CD4-positive, alpha-beta memory T cell (primary cell): ENCODE data around the gene SETD3. TPM values are rescaled to one million over a fixed set of nuclear protein-coding genes. Genes with fewer than 3 reads are reported as not detected.

Experiments used
- CTCF ChIA-PET: fragments of 350-600 bp; sonication (Branson Sonifier 250); formaldehyde crosslinking; loops from one replicate; lab custom pipeline; 2021; ENCODE audit warnings: inconsistent platforms; ENCODE audit not compliant: partially characterized antibody; lab: Charles Lee
- POLR2A ChIA-PET: fragments of 350-600 bp; sonication (Branson Sonifier 250); formaldehyde crosslinking; loops from one replicate; lab custom pipeline; 2021; ENCODE audit not compliant: partially characterized antibody; lab: Charles Lee
- DNase-seq, 5 donors: peaks; one replicate each; pipeline versions ENCODE4 v3.0.0 to v3.0.0-alpha.2; 2020 to 2022; ENCODE audit warnings: mixed read lengths in 1 of 5
- H3K27ac ChIP-seq: one replicate; pipeline ENCODE4 v1.7.0; 2013; ENCODE audit warnings: low read depth, low read length
- H3K27me3 ChIP-seq: 2 replicates; pipeline ENCODE4 v1.7.0; 2013; ENCODE audit warnings: mild to moderate bottlenecking, low read length, moderate library complexity; ENCODE audit not compliant: insufficient read depth
- H3K36me3 ChIP-seq: 2 replicates; pipeline ENCODE4 v1.7.0; 2013; ENCODE audit warnings: mild to moderate bottlenecking, low read length, moderate library complexity; ENCODE audit not compliant: insufficient read depth
- H3K4me1 ChIP-seq: 2 replicates; pipeline ENCODE4 v1.7.0; 2013; ENCODE audit warnings: mild to moderate bottlenecking, low read length, moderate library complexity; ENCODE audit not compliant: insufficient read depth
- H3K4me3 ChIP-seq, 2 donors: one replicate each; pipeline ENCODE4 v1.7.0; 2013; ENCODE audit warnings: low read length in 2 of 2, mild to moderate bottlenecking in 1 of 2
- H3K9me3 ChIP-seq, 2 donors: one replicate each; pipeline ENCODE4 v1.7.0; 2013; ENCODE audit warnings: low read length in 2 of 2, control low read depth in 1 of 2; ENCODE audit not compliant: control insufficient read depth in 1 of 2
- H3K27ac Mint-ChIP-seq, 7 donors: one replicate each; pipeline ENCODE4 v1.8.0; 2020 to 2021; ENCODE audit warnings: mixed read lengths in 7 of 7, mild to moderate bottlenecking in 6 of 7, inconsistent platforms in 3 of 7, moderate library complexity in 3 of 7
- H3K27me3 Mint-ChIP-seq, 2 donors: one replicate each; pipeline ENCODE4 v1.8.0; 2020 to 2021; ENCODE audit warnings: mixed read lengths in 2 of 2
- H3K36me3 Mint-ChIP-seq, 2 donors: one replicate each; pipeline ENCODE4 v1.8.0; 2020 to 2021; ENCODE audit warnings: mixed read lengths in 2 of 2, inconsistent platforms in 1 of 2, mild to moderate bottlenecking in 1 of 2
- H3K4me1 Mint-ChIP-seq, 4 donors: one replicate each; pipeline ENCODE4 v1.8.0; 2020 to 2021; ENCODE audit warnings: mixed read lengths in 4 of 4, mild to moderate bottlenecking in 1 of 4
- H3K4me3 Mint-ChIP-seq, 8 donors: one replicate each; pipeline ENCODE4 v1.8.0; 2020 to 2021; ENCODE audit warnings: mixed read lengths in 8 of 8, mild to moderate bottlenecking in 7 of 8, moderate library complexity in 6 of 8, inconsistent platforms in 3 of 8
- H3K9me3 Mint-ChIP-seq, 8 donors: one replicate each; pipeline ENCODE4 v1.8.0; 2020 to 2021; ENCODE audit warnings: mixed read lengths in 8 of 8, mild to moderate bottlenecking in 5 of 8, inconsistent platforms in 3 of 8, moderate library complexity in 1 of 8
- intact Hi-C: fragments of 100-400 bp; cut with micrococcal nuclease; formaldehyde crosslinking; loops from one replicate; pipeline ENCODE4 v1.15.1; 2023
- polyA plus RNA-seq, 2 donors: library from polyadenylated mRNA; unstranded; fragments of 300-500 nt; fragmentation: Illumina TruSeq; gene quantifications; one replicate each; pipeline ENCODE4 v1.2.3, GENCODE V29; 2021
- total RNA-seq, 2 experiments: library from RNA; stranded (reverse); gene quantifications; one replicate each; pipeline ENCODE4 v1.2.3, GENCODE V29; 2021

Gene SETD3
- total and polyA plus RNA-seq, 4 experiments from 2014 or later, result 37.4 to 66.9 (median 55.8) TPM

- POLR2A ChIA-PET, result no interaction called here
- H3K27me3 Mint-ChIP-seq, result no peaks in the 10 kb centered on the region
These were observed 84.6 kb downstream of the SETD3 start for GRCh38 chr14:99395909-99396530.

GRCh38 chr14:99394602-99395156, 86.0 kb downstream of the SETD3 start:
- H3K27ac Mint-ChIP-seq, result no peak overlapping the region
- peaks cover 9 to 38% of the 10 kb centered on the region in 2 donors for H3K36me3 Mint-ChIP-seq
- POLR2A ChIA-PET, result no interaction called here

More at GRCh38 chr14:99395909-99396530, 84.6 kb downstream of the SETD3 start:
- Histone ChIP-seq H3K4me3 (no peak overlapping the region), H3K9me3 (no peaks in the 10 kb centered on the region), H3K4me1 (peaks cover 5% of the 10 kb centered on the region), H3K36me3 (peaks cover 25% of the 10 kb centered on the region), H3K27me3 (no peaks in the 10 kb centered on the region), H3K27ac (no peak overlapping the region)
- peak overlapping the region in 4 of 7 donors; percentile 42 to 72 (median 56) for H3K27ac Mint-ChIP-seq
- peak; percentile 30 to 69 (median 38) for DNase-seq
- H3K4me1 Mint-ChIP-seq, result peaks cover 7 to 23% (median 11%) of the 10 kb centered on the region in 4 donors
- H3K9me3 Mint-ChIP-seq, result peaks cover 0 to 1% (median 0%) of the 10 kb centered on the region in 8 donors
- intact Hi-C loops, result no loop called here
- H3K4me3 Mint-ChIP-seq, result peak overlapping the region in 2 of 8 donors; percentile 17 to 29
- H3K36me3 Mint-ChIP-seq, result peaks cover 17 to 48% of the 10 kb centered on the region in 2 donors
- CTCF ChIA-PET, result interaction anchor here (0.7 to 10.8 kb wide), 3 partner anchors 8 to 318 kb away, joined by 3 to 182 read pairs (median 6); no protein-coding TSS in a partner anchor

GRCh38 chr14:99393059-99393655, 87.5 kb downstream of the SETD3 start:
- H3K9me3 Mint-ChIP-seq, result peaks cover 0 to 1% (median 0%) of the 10 kb centered on the region in 8 donors
- H3K4me3 Mint-ChIP-seq, result no peak overlapping the region
- intact Hi-C loops, result no loop called here
- DNase-seq, result peak in 2 of 5 donors; percentile 19 to 22
- Histone ChIP-seq H3K27me3 (no peaks in the 10 kb centered on the region), H3K9me3 (no peaks in the 10 kb centered on the region), H3K4me3 (no peak overlapping the region), H3K4me1 (peaks cover 5% of the 10 kb centered on the region), H3K27ac (no peak overlapping the region), H3K36me3 (peaks cover 5% of the 10 kb centered on the region)
- H3K36me3 Mint-ChIP-seq, result peaks cover 0 to 27% of the 10 kb centered on the region in 2 donors
- CTCF ChIA-PET, result interaction anchor here (0.7 to 10.8 kb wide), 13 partner anchors 9 to 58 kb away, joined by 3 to 182 read pairs (median 4); no protein-coding TSS in a partner anchor
- no peaks in the 10 kb centered on the region for H3K27me3 Mint-ChIP-seq
- H3K4me1 Mint-ChIP-seq, result peaks cover 7 to 26% (median 15%) of the 10 kb centered on the region in 4 donors
- POLR2A ChIA-PET, result no interaction called here
- peak overlapping the region in 3 of 7 donors; percentile 22 to 30 (median 29) for H3K27ac Mint-ChIP-seq

More at GRCh38 chr14:99394602-99395156, 86.0 kb downstream of the SETD3 start:
- peaks cover 16% of the 10 kb centered on the region for H3K36me3 ChIP-seq
- no peaks in the 10 kb centered on the region for H3K27me3 ChIP-seq
- intact Hi-C loops, result no loop called here
- H3K4me3 ChIP-seq, result no peak overlapping the region
- CTCF ChIA-PET, result interaction anchor here (1.1 to 10.8 kb wide), 4 partner anchors 8 to 23 kb away, joined by 3 to 182 read pairs (median 30); no protein-coding TSS in a partner anchor
- no peak overlapping the region for H3K4me3 Mint-ChIP-seq
- H3K27ac ChIP-seq, result no peak overlapping the region
- H3K27me3 Mint-ChIP-seq, result no peaks in the 10 kb centered on the region
- no peaks in the 10 kb centered on the region for H3K9me3 ChIP-seq
- H3K4me1 ChIP-seq, result peaks cover 5% of the 10 kb centered on the region
- no peak for DNase-seq
- peaks cover 7 to 23% (median 14%) of the 10 kb centered on the region in 4 donors for H3K4me1 Mint-ChIP-seq
- peaks cover 0 to 1% (median 0%) of the 10 kb centered on the region in 8 donors for H3K9me3 Mint-ChIP-seq

- H3K9me3 Mint-ChIP-seq, result no peaks in the 10 kb centered on the region
- DNase-seq, result no peak
These were observed 89.0 kb downstream of the SETD3 start for GRCh38 chr14:99391671-99392070.

GRCh38 chr14:99389174-99389826, 91.4 kb downstream of the SETD3 start:
- CTCF ChIA-PET, result interaction anchor here (0.6 to 10.8 kb wide), 6 partner anchors 8 to 54 kb away, joined by 3 to 182 read pairs (median 6); no protein-coding TSS in a partner anchor
- Mint-ChIP-seq H3K4me1 (peaks cover 9 to 25% (median 12%) of the 10 kb centered on the region in 4 donors), H3K36me3 (peaks cover 0 to 4% of the 10 kb centered on the region in 2 donors), H3K4me3 (peak overlapping the region in 1 of 8 donors; percentile 31), H3K27me3 (peaks cover 7 to 8% of the 10 kb centered on the region in 2 donors), H3K27ac (no peak overlapping the region), H3K9me3 (no peaks in the 10 kb centered on the region)
- Histone ChIP-seq H3K27me3 (no peaks in the 10 kb centered on the region), H3K9me3 (no peaks in the 10 kb centered on the region), H3K36me3 (no peaks in the 10 kb centered on the region), H3K4me3 (no peak overlapping the region), H3K27ac (no peak overlapping the region), H3K4me1 (peaks cover 7% of the 10 kb centered on the region)
- intact Hi-C loops, result loop anchor here (2.0 kb wide), 1 partner anchor 26 kb away; no protein-coding TSS in a partner anchor
- POLR2A ChIA-PET, result interaction anchor here (0.9 to 1.2 kb wide), 2 partner anchors 27 to 92 kb away, joined by 3 read pairs; partner anchors contain the start of genes CCNK and SETD3
- peak in 2 of 5 donors; percentile 16 to 17 for DNase-seq

More at GRCh38 chr14:99391671-99392070, 89.0 kb downstream of the SETD3 start:
- Mint-ChIP-seq H3K4me1 (peaks cover 12 to 38% (median 22%) of the 10 kb centered on the region in 4 donors), H3K4me3 (no peak overlapping the region), H3K36me3 (peaks cover 0 to 17% of the 10 kb centered on the region in 2 donors), H3K27me3 (no peaks in the 10 kb centered on the region), H3K27ac (no peak overlapping the region)
- no peaks in the 10 kb centered on the region for H3K9me3 ChIP-seq
- intact Hi-C loops, result no loop called here
- ChIA-PET POLR2A (no interaction called here), CTCF (interaction anchor here (5.7 to 10.8 kb wide), 2 partner anchors 11 to 21 kb away, joined by 55 to 182 read pairs; no protein-coding TSS in a partner anchor)
- H3K27me3 ChIP-seq, result no peaks in the 10 kb centered on the region
- H3K27ac ChIP-seq, result no peak overlapping the region
- H3K4me1 ChIP-seq, result peaks cover 12% of the 10 kb centered on the region
- H3K36me3 ChIP-seq, result no peaks in the 10 kb centered on the region
- H3K4me3 ChIP-seq, result no peak overlapping the region

GRCh38 chr14:99388286-99388685, 92.4 kb downstream of the SETD3 start:
- Histone ChIP-seq H3K4me1 (peaks cover 7% of the 10 kb centered on the region), H3K4me3 (no peak overlapping the region), H3K27ac (no peak overlapping the region), H3K27me3 (no peaks in the 10 kb centered on the region), H3K36me3 (no peaks in the 10 kb centered on the region), H3K9me3 (no peaks in the 10 kb centered on the region)
- H3K27me3 Mint-ChIP-seq, result peaks cover 12 to 13% of the 10 kb centered on the region in 2 donors
- peak overlapping the region in 4 of 8 donors; percentile 12 to 65 (median 44) for H3K4me3 Mint-ChIP-seq
- H3K4me1 Mint-ChIP-seq, result peaks cover 9 to 20% (median 12%) of the 10 kb centered on the region in 4 donors
- no peaks in the 10 kb centered on the region for H3K9me3 Mint-ChIP-seq
- H3K27ac Mint-ChIP-seq, result no peak overlapping the region
- H3K36me3 Mint-ChIP-seq, result peaks cover 0 to 2% of the 10 kb centered on the region in 2 donors
- intact Hi-C loops, result loop anchor here (2.0 kb wide), 1 partner anchor 27 kb away; no protein-coding TSS in a partner anchor
- CTCF ChIA-PET, result interaction anchor here (0.7 to 10.8 kb wide), 7 partner anchors 8 to 1433 kb away, joined by 3 to 182 read pairs (median 3); no protein-coding TSS in a partner anchor
- no peak for DNase-seq
- POLR2A ChIA-PET, result interaction anchor here (1.2 kb wide), 1 partner anchor 28 kb away, joined by 3 read pairs; no protein-coding TSS in a partner anchor
